IPS-18c (cell line): ENCODE results near the gene SIX6.
"Not testable (repeated sequence)": the region's sequence is repeated elsewhere in the genome, so short reads cannot be mapped to it uniquely, and the experiment has no call there.

ENCODE experiments used
- H3K4me3 ChIP-seq: 2 replicates; pipeline ENCODE4 v1.7.0; 2013; ENCODE audit warnings: low read depth, mild to moderate bottlenecking, low read length, moderate library complexity; ENCODE audit not compliant: insufficient read depth
- H3K9me3 ChIP-seq: one replicate; pipeline ENCODE4 v1.6.1; 2013; ENCODE audit warnings: mild to moderate bottlenecking, low read length, moderate library complexity; ENCODE audit not compliant: control insufficient read depth, insufficient read depth

The SIX6 gene

GRCh38 chr14:60508707-60509437, at the start of gene SIX6:
Gene SIX6, plus strand, starts transcription at chr14:60509146. Its CDS starts 253 bp downstream, at chr14:60509399.
- Histone ChIP-seq H3K4me3 (peak within 1 kb of the TSS; percentile 49), H3K9me3 (no peaks in the 10 kb centered on the region)

GRCh38 chr14:60480248-60480647, 28.7 kb upstream of the SIX6 start:
- H3K4me3 ChIP-seq, H3K9me3 ChIP-seq: not testable (repeated sequence)

GRCh38 chr14:60482743-60483142, 26.2 kb upstream of the SIX6 start:
- no peak overlapping the region for H3K4me3 ChIP-seq
- no peaks in the 10 kb centered on the region for H3K9me3 ChIP-seq

GRCh38 chr14:60485057-60485597, 23.8 kb upstream of the SIX6 start:
- peak overlapping the region; percentile 67 for H3K4me3 ChIP-seq
- H3K9me3 ChIP-seq, result no peaks in the 10 kb centered on the region

GRCh38 chr14:60485598-60486251, 23.2 kb upstream of the SIX6 start, which contains the start of gene C14orf39:
Gene C14orf39, minus strand, starts transcription at chr14:60486063. Its CDS starts 985 bp downstream, at chr14:60485078.
- H3K4me3 ChIP-seq, result peak within 1 kb of the TSS; percentile 67
- H3K9me3 ChIP-seq, result no peaks in the 10 kb centered on the region

- Histone ChIP-seq H3K4me3 (no peak overlapping the region), H3K9me3 (no peaks in the 10 kb centered on the region)
Measured at GRCh38 chr14:60487211-60487610, 21.7 kb upstream of the SIX6 start.

- H3K4me3 ChIP-seq, result no peak overlapping the region
- no peaks in the 10 kb centered on the region for H3K9me3 ChIP-seq
Measured at GRCh38 chr14:60488175-60488574, 20.8 kb upstream of the SIX6 start.

GRCh38 chr14:60490270-60490669, 18.7 kb upstream of the SIX6 start:
- H3K4me3 ChIP-seq, result no peak overlapping the region
- no peaks in the 10 kb centered on the region for H3K9me3 ChIP-seq

GRCh38 chr14:60495946-60496345, 13.0 kb upstream of the SIX6 start:
- Histone ChIP-seq H3K9me3 (no peaks in the 10 kb centered on the region), H3K4me3 (no peak overlapping the region)

- no peaks in the 10 kb centered on the region for H3K9me3 ChIP-seq
- H3K4me3 ChIP-seq, result no peak overlapping the region
Measured at GRCh38 chr14:60502541-60502940, 6.4 kb upstream of the SIX6 start.

GRCh38 chr14:60505448-60505847, 3.5 kb upstream of the SIX6 start:
- no peaks in the 10 kb centered on the region for H3K9me3 ChIP-seq
- no peak overlapping the region for H3K4me3 ChIP-seq

- H3K4me3 ChIP-seq, result no peak overlapping the region
- H3K9me3 ChIP-seq, result no peaks in the 10 kb centered on the region
Measured at GRCh38 chr14:60506010-60506409, 2.9 kb upstream of the SIX6 start.

- Histone ChIP-seq H3K4me3 (peak overlapping the region; percentile 16), H3K9me3 (no peaks in the 10 kb centered on the region)
Measured at GRCh38 chr14:60506462-60506984, 2.4 kb upstream of the SIX6 start.

GRCh38 chr14:60506985-60507829, 1.7 kb upstream of the SIX6 start:
- Histone ChIP-seq H3K9me3 (no peaks in the 10 kb centered on the region), H3K4me3 (peak overlapping the region; percentile 16)

- Histone ChIP-seq H3K4me3 (peak overlapping the region; percentile 49), H3K9me3 (no peaks in the 10 kb centered on the region)
Measured at GRCh38 chr14:60508363-60508706, 611 bp upstream of the SIX6 start.

GRCh38 chr14:60509438-60510253, 700 bp downstream of the SIX6 start:
- peak overlapping the region; percentile 49 for H3K4me3 ChIP-seq
- H3K9me3 ChIP-seq, result no peaks in the 10 kb centered on the region
